KMS-11 (cell line): ENCODE measurements around the gene MIPOL1.

ENCODE experiments used
- H2AFZ ChIP-seq: fragments of 200-600 bp; sonication (generic); 2 replicates; pipeline ENCODE4 v1.6.1; 2016; ENCODE audit warnings: antibody characterized with exemption, mixed run types, low read depth
- H3K27ac ChIP-seq: fragments of 200-600 bp; sonication (generic); 2 replicates; pipeline ENCODE4 v1.6.1; 2016; ENCODE audit warnings: mild to moderate bottlenecking, mixed run types
- H3K27me3 ChIP-seq: fragments of 200-600 bp; sonication (generic); 2 replicates; pipeline ENCODE4 v1.6.1; 2017; ENCODE audit warnings: mild to moderate bottlenecking, low read depth, mixed run types, moderate library complexity; ENCODE audit not compliant: insufficient read depth
- H3K36me3 ChIP-seq: fragments of 200-600 bp; sonication (generic); 2 replicates; pipeline ENCODE4 v1.6.1; 2017; ENCODE audit warnings: mild to moderate bottlenecking, mixed run types; ENCODE audit not compliant: insufficient read depth
- H3K4me1 ChIP-seq: fragments of 200-600 bp; sonication (generic); 2 replicates; pipeline ENCODE4 v1.6.1; 2016; ENCODE audit warnings: mild to moderate bottlenecking, low read depth, mixed run types; ENCODE audit not compliant: poor library complexity, severe bottlenecking
- H3K4me2 ChIP-seq: fragments of 200-600 bp; sonication (generic); 2 replicates; pipeline ENCODE4 v1.7.0; 2016; ENCODE audit warnings: mild to moderate bottlenecking, mixed run types
- H3K4me3 ChIP-seq: fragments of 200-600 bp; sonication (generic); IDR thresholded peaks from 2 replicates; pipeline ENCODE4 v1.6.1; 2017; ENCODE audit warnings: low read depth, low read length, mixed read lengths; ENCODE audit not compliant: insufficient read depth
- H3K79me2 ChIP-seq: fragments of 200-600 bp; sonication (generic); 2 replicates; pipeline ENCODE4 v1.6.1; 2016; ENCODE audit warnings: low read depth, mixed run types; ENCODE audit not compliant: insufficient read depth
- H3K9ac ChIP-seq: fragments of 200-600 bp; sonication (generic); 2 replicates; pipeline ENCODE4 v1.6.1; 2016; ENCODE audit warnings: mild to moderate bottlenecking, mixed run types
- H4K20me1 ChIP-seq: fragments of 200-600 bp; sonication (generic); 2 replicates; pipeline ENCODE4 v1.6.1; 2016; ENCODE audit warnings: mild to moderate bottlenecking, mixed run types; ENCODE audit not compliant: insufficient read depth
- TF ChIP-seq, protein P1 (sequence below): fragments of 200-600 bp; sonication (generic); conservative IDR thresholded peaks from 2 replicates; pipeline ENCODE4 v1.6.1; 2017; ENCODE audit warnings: low read depth, mild to moderate bottlenecking, antibody characterized with exemption, low read length, moderate library complexity, mixed read lengths

The MIPOL1 gene

DNA sequence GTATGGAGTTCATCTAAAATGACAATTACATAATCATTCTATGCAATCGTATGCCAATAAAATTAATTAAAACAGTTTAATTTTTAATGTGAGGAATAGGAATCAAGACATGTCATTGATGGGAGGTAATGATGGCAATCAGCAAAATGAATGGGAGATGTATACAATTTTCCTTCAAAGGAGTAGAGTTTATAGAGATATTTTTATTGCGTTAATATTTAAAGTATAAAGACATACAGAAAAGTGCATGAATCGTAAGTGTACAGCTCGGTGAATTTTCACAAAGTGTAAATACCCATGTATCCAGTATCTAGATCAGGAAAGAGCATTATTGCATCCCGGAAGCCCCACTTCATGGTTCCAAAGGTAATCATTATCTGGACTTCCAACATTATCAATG, 1.2 kb downstream of the MIPOL1 start:
- Histone ChIP-seq H3K36me3 (no peaks in the 10 kb centered on the region), H2AFZ (no peak overlapping the region), H4K20me1 (no peaks in the 10 kb centered on the region), H3K9ac (no peak overlapping the region), H3K4me1 (no peaks in the 10 kb centered on the region), H3K4me3 (no peak overlapping the region), H3K4me2 (no peak overlapping the region), H3K27ac (no peak overlapping the region), H3K27me3 (no peaks in the 10 kb centered on the region), H3K79me2 (no peaks in the 10 kb centered on the region)
- TF ChIP-seq, protein P1, sequence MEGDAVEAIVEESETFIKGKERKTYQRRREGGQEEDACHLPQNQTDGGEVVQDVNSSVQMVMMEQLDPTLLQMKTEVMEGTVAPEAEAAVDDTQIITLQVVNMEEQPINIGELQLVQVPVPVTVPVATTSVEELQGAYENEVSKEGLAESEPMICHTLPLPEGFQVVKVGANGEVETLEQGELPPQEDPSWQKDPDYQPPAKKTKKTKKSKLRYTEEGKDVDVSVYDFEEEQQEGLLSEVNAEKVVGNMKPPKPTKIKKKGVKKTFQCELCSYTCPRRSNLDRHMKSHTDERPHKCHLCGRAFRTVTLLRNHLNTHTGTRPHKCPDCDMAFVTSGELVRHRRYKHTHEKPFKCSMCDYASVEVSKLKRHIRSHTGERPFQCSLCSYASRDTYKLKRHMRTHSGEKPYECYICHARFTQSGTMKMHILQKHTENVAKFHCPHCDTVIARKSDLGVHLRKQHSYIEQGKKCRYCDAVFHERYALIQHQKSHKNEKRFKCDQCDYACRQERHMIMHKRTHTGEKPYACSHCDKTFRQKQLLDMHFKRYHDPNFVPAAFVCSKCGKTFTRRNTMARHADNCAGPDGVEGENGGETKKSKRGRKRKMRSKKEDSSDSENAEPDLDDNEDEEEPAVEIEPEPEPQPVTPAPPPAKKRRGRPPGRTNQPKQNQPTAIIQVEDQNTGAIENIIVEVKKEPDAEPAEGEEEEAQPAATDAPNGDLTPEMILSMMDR, result no peak

DNA sequence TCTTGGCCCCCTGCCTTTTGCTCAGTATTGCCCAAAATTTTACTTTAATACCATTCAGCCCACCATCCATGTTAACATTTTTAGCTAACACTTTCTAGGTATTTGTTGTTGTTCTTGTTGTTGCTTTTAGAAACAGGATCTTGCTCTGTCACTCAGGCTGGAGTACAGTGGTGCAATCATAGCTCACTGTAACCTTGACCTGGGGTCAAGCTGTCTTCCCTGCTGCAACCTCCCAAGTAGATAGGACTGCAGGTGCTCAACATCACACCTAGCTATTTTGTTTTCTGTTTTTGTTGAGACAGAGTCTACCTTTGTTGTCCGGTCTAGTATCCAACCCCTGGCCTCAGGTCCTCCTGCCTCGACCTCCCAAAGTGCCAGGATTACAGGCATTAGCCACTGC, 4.0 kb downstream of the MIPOL1 start:
- Histone ChIP-seq H3K27ac (no peak overlapping the region), H3K4me1 (no peaks in the 10 kb centered on the region), H3K9ac (no peak overlapping the region), H3K4me2 (no peak overlapping the region), H3K4me3 (no peak overlapping the region), H3K27me3 (no peaks in the 10 kb centered on the region), H4K20me1 (no peaks in the 10 kb centered on the region), H3K36me3 (no peaks in the 10 kb centered on the region), H2AFZ (no peak overlapping the region), H3K79me2 (no peaks in the 10 kb centered on the region)
- TF ChIP-seq, protein P1, result no peak

GRCh38 chr14:37202265-37202664, 4.5 kb downstream of the MIPOL1 start:
- Histone ChIP-seq H3K79me2 (no peaks in the 10 kb centered on the region), H3K4me3 (no peak overlapping the region)
- TF ChIP-seq, protein P1, result no peak

GRCh38 chr14:37202812-37203211, 5.1 kb downstream of the MIPOL1 start:
- no peaks in the 10 kb centered on the region for H3K36me3 ChIP-seq
- H3K79me2 ChIP-seq, result no peaks in the 10 kb centered on the region
- TF ChIP-seq, protein P1, result no peak
- no peak overlapping the region for H3K9ac ChIP-seq
- H3K27me3 ChIP-seq, result no peaks in the 10 kb centered on the region
- H4K20me1 ChIP-seq, result no peaks in the 10 kb centered on the region
- no peak overlapping the region for H2AFZ ChIP-seq
- H3K4me2 ChIP-seq, result no peak overlapping the region
- no peaks in the 10 kb centered on the region for H3K4me1 ChIP-seq
- H3K27ac ChIP-seq, result no peak overlapping the region
- H3K4me3 ChIP-seq, result no peak overlapping the region

More at GRCh38 chr14:37202265-37202664, 4.5 kb downstream of the MIPOL1 start:
- Histone ChIP-seq H3K4me2 (no peak overlapping the region), H3K27ac (no peak overlapping the region), H3K4me1 (no peaks in the 10 kb centered on the region), H3K36me3 (no peaks in the 10 kb centered on the region), H4K20me1 (no peaks in the 10 kb centered on the region), H3K27me3 (no peaks in the 10 kb centered on the region), H2AFZ (no peak overlapping the region), H3K9ac (no peak overlapping the region)
